AG08395 (cell line): ENCODE data around the gene TLR4.

Source experiments
- DNase-seq: peaks from one replicate; pipeline ENCODE4 v3.0.0; 2012; ENCODE audit warnings: mixed read lengths, low spot score

The TLR4 gene

DNA sequence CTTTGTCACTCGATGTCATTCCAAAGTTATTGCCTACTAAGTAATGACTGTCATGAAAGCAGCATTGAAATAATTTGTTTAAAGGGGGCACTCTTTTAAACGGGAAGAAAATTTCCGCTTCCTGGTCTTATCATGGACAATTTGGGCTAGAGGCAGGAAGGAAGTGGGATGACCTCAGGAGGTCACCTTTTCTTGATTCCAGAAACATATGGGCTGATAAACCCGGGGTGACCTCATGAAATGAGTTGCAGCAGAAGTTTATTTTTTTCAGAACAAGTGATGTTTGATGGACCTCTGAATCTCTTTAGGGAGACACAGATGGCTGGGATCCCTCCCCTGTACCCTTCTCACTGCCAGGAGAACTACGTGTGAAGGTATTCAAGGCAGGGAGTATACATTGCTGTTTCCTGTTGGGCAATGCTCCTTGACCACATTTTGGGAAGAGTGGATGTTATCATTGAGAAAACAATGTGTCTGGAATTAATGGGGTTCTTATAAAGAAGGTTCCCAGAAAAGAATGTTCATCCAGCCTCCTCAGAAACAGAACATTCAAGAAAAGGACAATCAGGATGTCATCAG is 11.3 kb downstream of the TLR4 start:
- DNase-seq = no peak

DNA sequence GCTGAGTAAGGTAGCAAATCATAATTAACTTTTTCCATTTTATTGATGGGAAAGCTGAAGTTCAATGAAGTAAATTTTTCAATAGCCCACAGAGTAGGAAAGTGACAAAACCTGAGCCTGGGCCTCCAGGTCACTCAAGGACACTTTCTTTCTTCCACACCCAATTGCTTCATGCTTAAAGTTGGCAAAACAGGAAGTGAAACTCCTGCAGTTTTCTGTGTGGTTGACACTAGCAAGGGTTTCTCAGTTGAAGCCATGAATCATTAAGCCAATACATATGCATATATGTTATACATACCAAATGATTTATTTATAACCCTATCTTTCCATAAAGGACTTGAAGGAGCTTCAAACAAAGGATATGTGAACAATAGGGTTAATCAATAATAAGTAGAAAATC is 13.9 kb downstream of the TLR4 start:
- peak; percentile 31 for DNase-seq

DNA sequence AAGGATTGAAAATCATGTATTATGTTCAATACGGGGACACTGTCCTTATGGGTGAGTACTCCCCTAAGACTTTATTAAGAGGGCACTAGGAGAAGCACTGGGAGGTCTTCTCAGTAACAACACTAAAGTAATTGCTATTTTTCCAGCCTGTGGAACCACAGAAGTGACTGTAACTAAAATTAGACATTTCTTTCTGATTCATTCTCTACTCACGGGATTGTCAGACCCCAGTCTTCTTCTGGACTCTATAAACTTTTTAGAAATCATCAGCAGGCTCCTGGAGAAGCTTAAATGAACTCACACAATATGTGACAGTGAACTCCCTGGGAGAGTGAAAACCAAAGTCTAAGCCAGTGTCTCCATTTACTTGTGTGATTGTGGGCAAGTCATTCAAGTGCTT is 14.5 kb downstream of the TLR4 start:
- DNase-seq = peak; percentile 34

DNA sequence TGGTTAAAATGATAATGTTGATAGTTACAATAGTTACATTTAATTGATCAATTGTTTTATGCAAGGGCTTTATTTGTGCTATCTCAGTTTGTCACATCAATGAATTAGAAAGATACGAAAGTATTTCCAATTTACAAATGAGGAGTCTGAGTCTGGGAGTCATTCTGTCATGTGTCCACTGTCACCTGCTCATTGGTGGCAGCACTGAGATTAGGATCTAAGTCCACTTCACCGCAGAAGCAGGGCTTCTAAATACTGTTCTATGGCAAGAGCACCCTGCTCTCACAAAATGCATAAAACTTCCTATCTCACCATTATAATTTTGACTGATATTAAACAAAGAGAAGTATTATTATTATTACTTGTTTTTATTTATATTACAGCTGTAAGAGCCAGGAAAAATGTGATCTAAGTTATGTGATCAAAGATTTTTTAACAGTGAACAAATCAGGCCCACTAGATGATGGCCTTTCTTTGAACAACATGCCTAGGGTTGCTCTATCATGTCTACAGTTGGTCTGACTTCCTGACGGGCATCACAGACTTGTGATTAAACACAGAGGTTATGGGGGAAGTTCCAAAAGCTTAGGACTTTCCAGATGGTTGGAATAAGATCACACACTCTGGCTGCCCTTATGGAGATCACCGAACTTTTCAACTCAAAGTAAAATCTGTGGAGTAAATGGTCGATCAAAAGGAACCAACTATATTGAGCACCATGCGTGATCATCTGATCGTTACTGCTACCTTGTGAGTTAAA is 15.1 kb downstream of the TLR4 start:
- no peak for DNase-seq

DNA sequence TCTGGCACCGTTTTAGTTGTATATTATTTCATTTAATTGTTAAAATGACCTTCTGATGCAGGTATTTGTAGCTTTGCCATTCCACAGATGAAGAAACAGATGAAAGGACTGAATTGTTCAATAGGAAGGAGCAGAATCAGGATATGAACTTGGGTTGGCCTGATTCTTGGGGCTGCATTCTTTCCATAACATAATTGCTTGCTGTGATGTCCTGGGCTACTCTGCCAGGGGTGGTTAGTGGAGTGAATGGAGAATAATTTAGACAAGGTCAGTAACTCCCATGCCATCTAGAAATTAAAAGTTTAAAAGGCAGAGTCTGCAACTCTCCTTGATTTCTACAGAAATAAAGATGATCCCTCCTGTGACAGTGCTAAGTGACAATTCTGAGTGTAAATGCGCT is 15.9 kb downstream of the TLR4 start:
- DNase-seq = peak; percentile 43

DNA sequence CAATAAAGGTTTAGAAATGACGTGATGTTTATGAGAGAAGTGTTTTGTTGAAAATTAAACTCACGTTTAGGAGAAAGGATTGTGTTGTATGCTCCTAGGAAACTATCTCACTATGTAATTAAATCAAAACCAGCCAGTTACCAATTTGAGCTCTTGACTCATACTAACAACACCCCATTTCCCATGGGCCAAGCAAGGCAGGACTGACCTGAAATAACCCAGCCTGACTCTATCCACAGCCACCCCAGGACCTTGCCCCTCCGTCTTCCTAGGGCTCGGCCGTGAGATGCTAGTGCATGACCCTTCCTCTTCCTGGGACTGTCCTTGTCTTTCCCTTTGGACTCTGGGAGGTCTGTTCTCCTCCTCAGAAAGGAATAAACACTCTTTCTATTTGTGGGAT is 16.4 kb downstream of the TLR4 start:
- peak; percentile 78 for DNase-seq

DNA sequence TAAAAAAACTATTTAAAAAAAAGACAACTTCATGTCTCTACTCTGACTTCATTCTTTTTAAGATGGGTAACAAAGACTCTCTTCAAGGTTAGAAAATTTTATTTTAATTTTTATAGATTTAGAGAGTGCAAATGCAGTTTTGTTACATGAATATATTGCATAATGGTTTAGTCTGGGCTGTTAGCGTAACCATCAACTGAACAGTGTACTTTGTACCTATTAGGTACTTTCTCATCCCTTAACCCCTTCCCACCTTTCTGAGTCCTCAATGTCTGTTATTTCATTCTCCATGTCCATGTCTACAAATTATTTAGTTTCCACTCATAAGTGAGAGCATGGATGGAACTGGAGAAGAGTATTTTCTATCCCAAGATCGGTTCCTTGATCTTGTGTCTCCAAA is 16.8 kb downstream of the TLR4 start:
- DNase-seq = no peak

DNA sequence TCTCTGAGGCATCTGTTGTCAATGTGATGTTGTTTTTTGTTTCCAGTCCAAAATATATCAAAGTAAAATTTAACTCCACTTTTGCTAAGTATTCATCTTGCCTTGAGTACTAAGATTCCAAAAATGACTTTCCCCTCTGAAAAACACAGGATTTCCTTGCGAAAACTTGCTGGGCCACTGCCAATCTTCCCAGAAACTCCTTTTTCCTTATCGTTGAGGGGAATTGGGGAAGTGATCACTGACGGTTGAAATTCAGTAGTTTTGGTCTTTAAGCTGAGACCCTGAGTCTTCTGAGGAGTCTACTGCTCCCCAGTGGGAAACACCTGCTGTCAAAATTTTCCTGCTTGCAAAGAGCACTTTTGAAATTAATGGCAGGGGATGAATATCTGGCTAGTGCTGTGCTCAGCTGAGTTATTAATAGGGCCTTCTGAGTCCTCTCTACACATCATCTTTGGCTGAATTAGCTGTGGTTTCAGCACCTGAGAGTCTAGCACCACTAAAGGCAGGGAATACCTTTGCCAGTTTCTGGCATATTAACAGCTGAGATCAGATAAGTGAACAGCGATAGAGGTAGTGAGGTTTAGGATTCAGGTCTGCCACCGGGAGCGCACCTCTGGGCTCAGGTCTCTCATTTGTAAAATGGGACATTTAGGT is 18.0 kb downstream of the TLR4 start:
- DNase-seq = no peak

DNA sequence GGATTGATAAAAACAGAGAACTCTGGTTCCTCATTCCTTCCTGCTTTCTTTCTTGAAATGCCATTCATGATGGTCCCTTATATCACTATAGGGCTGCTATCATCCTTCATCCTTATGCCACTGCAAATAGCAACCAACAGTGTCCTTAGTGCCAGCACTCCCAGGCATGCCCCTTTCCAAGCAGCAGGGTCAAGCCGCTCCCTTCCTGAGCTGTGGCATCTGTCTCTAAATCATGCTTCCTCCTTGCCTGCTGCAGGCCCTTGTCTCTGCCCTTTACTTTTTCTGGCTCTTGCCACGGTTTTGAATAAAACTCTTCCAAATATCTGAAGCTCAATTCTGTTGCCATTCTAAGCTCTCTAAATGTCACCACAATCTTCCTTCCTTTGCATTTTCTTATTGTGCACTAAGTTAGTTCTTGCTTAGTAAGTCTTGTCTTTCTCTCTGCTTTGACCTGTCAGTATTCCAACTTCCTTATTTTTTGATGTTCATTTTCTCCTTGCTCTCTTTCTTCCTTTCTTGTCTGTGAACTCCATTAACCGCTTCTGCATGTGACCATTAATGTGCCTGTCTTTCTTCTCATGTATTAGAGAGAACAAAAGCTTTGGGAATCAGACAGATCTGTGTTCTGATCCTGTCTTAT is 19.9 kb downstream of the TLR4 start:
- DNase-seq = no peak

DNA sequence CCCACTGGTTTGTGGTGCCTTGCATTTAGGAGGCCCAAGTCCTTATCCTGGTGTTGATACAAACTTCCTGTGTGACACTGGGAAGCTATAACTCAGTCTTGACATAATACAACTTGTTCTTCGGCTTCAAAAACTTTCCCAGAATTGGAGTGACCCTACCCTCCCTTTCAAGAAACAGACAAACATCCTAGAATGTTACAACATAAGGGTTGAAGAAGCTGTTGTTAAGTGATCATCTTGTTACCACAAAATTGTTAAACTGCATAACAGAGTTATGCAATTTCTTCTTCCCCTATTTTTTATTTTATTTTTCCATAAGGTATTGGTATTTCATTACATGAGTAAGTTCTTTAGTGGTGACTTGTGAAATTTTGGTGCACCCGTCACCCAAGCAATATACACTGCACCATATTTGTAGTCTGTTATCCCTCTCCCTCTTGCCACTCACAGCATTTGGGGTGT is 21.3 kb downstream of the TLR4 start:
- peak; percentile 52 for DNase-seq

DNA sequence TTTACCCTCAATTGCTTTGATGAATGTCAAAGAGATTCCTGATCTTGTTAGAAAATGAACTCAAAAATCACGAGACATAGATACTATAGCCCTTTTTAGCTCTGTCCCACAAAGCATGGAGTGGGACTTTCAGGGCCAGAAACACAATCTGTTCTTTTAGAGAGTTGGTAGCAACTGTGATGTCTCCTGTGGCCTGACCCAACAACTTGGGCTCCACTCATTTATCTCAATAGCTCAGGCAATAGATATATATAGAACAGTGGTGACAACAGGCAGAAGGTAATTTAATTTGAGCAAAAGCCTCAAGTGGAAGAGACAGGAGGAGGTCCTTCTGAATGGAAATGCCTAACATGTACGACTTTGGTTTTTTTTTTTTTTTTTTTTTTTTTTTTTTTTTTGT is 25.2 kb downstream of the TLR4 start:
- no peak for DNase-seq

DNA sequence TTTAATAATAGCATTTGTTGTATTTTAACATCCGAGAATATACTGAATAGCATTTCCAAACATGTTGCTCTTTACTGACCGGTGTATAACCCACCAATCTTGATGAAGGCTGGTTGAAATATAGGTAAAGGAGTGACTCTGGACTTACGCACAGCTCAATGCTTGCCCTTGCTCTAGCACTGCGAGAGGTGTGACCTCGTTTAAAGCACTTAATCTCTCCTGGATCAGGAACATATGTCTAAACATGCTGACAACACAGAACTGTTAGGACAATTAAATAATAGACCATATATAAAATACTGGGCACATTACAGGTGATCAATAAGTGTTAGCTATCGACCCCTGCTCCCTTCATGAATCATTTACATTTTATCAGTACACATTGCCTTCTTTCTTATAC is 28.3 kb downstream of the TLR4 start:
- no peak for DNase-seq

DNA sequence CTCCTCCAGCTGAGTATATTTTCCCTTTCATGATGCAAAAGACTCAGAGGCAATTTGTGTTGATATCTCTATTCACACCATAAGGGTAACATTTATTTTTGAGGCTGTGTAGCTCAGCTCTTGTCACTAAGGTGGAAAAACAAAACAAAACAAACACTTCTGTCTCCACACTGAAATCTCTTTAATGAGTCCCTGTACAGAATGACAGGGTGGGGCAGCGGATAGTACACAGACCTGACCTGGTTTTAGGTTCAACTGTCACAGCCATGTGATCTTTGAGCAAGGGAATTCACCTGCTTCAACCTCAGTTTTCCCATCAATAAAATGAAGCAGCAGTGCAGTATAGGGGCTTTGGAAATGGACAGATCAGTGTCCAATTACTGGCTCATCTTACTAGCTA is 29.3 kb downstream of the TLR4 start:
- DNase-seq = no peak

DNA sequence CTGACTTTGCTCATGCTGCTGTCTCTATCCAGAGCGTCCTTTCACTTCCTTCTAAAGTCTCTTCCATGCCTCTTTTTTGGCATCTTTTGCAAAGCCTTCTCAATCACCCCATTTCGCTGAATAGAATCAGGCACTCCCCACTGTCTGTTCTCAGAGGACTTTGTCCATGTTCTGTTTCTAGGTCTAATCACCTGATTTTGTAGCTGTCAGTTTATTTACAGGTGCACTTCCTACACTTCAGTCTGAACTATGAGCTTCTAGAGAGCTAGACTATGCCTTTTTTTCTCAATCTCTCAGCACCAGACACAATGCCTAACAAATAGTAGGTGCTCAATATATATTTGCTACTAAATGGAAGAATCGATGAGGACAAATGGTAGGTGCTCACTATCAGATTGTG is 29.9 kb downstream of the TLR4 start:
- no peak for DNase-seq

DNA sequence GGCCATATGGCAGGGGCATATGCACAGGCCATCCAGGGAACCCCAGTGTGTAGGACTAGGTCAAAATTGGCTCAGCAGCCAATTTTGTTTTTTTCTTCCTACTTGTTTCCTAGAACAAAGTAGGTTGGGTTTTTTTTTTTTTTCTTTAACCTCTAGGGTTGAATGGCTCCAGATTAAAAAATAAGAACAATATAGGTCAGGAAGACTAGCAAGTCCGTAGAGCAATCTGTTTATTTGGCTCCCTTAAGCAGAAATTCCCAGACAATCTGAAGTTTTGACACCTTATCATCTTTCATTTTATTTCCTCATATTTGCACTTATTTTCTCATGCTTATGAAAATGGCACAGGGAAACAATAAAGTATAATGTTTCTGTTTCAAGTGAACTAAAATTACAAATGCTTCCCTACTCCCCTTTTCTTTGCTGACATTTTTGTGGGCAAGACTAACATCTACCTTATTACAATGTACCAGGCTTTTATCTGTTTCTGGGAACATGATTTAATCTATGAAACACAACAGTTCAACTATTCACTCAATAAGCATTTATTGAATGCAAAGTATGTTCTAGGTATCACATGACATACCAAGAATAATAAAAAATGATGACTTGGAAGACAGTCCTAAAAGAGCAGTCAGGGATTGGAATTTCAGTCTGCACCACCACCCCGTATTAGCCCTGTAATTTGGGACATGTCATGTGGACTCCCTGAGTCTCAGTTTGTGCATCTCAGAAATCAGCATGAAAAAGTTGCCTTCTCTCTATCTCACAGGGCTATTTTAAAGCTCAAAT is 30.5 kb downstream of the TLR4 start:
- DNase-seq = peak; percentile 64

DNA sequence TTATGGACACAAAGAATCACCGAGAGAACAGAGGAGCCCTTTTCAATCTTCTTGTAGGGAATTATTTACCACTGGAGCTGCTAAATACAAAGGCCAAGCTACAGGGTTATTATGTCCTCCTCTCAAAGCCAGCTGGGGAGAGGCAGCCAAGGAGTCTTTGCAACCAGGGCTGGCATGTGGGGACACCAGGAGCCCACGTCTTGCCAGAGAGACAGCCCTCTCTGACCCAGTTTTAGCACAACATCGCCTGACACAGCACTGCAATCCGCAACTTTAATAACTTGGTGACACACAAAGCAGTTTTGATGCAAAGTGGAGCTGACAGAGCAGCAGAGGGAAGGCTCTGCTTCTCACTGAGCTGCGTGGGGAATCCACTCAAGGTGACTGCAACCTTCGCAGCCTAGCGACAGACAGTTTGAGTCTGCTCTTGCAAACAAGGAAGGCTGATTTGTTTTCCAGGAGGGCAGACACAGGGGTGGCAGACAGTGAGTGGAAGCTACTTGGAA is 33.6 kb downstream of the TLR4 start:
- DNase-seq = peak; percentile 13

DNA sequence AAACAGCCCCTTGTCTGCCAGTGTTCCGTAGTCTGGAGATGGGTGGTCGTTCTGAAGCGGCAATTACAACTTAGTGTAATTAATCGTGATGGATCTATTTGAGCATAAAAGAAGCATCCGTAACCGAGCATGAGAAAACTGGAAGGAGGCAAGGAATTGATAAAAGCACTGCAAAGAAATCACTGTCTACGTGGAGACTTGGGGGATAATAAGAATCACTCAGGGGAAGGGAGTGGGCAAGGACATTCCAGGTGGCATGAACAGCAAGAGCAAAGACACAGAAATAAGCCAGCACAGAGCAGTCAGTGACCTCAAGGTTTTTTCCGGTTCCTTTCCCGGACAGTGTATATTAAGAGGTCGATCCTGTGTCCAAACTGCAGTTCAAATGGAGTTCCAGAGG is 35.0 kb downstream of the TLR4 start:
- no peak for DNase-seq

DNA sequence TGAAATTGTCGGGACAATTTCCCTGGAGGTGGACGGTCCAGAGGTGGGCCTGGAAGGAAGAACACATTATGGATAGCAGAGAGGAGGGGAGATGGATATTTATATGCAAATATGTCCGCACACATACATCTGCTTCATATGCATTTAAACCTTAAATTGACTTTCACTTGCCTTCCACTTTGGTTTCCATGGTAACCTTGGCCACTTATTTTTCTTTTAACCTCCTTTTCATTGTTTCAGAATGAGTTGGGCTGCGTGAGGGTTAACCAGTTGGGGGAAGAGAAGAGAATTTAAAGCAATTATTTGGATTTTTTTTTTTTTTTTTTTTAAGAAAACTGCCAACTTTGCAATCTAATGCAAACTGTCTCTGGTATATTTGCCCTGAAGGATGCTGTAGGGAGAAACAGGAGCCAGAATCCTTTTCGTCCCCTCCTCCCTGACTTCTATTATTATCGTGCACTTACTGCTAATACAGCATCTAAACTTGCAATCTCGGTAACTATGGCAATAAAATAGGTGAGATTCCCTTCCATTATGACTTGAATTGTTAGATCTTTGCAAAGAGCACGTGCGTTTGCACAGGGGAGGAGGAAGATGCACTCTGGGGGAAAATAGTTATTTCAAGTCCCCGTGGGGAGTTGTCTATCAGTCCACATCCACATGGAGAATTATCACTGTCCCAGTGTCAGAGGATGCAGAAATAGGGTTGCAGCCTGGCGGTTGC is 35.6 kb downstream of the TLR4 start:
- DNase-seq = no peak

DNA sequence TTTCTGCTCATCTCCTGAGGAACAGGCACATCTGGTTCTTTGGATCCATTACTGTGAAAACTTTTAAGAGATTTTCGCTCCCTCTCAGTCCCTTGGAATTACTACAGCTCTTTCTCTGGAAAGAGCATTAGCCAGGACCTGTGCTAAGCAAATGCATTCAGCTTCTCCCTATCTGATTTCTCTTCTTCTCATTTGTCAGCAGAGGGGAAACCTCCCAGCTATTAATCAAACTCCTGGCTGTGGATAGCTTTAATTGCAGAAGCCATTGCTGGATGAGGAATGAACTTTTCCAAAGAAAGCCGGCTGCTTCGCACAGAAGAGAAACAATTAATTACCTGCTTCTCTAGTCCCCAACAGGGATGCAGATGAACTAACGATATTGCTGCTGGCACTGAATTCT is 37.9 kb downstream of the TLR4 start:
- no peak for DNase-seq

DNA sequence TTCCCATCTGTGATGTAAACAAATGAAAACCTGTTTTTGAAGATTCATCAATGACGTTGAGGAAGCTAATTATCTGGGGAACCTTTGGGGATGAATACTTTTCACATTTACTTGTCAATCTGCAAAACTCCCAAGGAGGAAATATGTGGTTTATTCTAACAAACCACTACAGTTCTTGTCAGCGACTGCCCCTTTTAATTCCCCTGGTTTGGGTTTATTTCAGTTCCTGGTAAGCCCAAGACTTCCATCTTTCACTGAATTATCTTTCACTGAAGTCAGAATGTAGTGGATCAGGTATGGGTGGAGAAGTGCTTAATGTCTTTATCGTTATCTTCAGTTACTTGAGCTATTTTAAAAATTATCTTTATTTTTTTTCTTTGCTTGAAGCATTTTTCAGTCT is 40.2 kb downstream of the TLR4 start:
- no peak for DNase-seq

DNA sequence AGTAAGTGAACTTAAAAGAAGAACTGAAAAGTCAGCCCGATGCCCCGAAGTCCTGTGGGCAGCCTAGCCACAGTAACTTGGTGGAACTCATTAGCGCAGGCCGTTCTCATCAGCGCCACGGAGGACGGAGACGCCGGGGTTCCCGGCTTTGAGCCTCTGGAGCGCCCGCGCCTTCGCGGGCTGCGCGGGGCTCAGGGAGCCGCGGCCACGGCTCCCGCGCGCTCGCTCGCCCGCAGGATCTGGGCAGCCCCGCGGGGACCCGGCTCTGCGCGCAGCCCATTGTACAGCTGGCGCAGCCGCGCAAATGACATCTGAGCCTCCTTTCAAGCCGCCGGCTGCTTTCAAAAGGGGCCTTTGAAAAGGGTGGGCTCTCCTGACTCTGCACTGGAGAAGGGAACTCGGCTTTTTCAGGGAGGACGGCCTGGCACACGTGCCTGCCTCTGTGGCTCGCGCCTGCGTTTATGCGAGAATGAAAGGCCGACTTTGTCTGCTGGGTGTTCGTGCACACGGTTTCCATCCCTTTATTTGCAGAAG is 40.7 kb downstream of the TLR4 start:
- DNase-seq = peak; percentile 34
